Spleen (tissue), 7 donors: ENCODE measurements around the gene VTI1A.

ENCODE experiments used
- POLR2AphosphoS5 ChIP-seq, 3 donors: sonication (generic); formaldehyde crosslinking; IDR thresholded peaks; one replicate each; pipeline ENCODE4 v1.5.1; 2017; ENCODE audit warnings: antibody characterized with exemption in 3 of 3
- TF ChIP-seq, protein P1 (sequence below), 11 experiments: fragments of 200-600 bp in 7 of 11; fragments of 450-650 bp in 4 of 11; sonication (generic) in 4 of 11; IDR thresholded peaks in 8 of 11; conservative IDR thresholded peaks in 3 of 11; 1 replicate in 7 of 11; 2 replicates in 4 of 11; pipeline versions ENCODE4 v1.4.0 to v1.8.0; 2016 to 2021; ENCODE audit warnings: antibody characterized with exemption in 11 of 11, inconsistent platforms in 4 of 11, mild to moderate bottlenecking in 1 of 11
- donor health status: DM: no; HTN: no; CAD: no; lungs with moderate emphysema.
- donor health status: DM: no; HTN: no; CAD: no.
- donor health status: DM: no; HTN: no; CAD: no.

GRCh38 chr10:112658900-112659638 is 212.1 kb downstream of the VTI1A start:
- TF ChIP-seq, protein P1, sequence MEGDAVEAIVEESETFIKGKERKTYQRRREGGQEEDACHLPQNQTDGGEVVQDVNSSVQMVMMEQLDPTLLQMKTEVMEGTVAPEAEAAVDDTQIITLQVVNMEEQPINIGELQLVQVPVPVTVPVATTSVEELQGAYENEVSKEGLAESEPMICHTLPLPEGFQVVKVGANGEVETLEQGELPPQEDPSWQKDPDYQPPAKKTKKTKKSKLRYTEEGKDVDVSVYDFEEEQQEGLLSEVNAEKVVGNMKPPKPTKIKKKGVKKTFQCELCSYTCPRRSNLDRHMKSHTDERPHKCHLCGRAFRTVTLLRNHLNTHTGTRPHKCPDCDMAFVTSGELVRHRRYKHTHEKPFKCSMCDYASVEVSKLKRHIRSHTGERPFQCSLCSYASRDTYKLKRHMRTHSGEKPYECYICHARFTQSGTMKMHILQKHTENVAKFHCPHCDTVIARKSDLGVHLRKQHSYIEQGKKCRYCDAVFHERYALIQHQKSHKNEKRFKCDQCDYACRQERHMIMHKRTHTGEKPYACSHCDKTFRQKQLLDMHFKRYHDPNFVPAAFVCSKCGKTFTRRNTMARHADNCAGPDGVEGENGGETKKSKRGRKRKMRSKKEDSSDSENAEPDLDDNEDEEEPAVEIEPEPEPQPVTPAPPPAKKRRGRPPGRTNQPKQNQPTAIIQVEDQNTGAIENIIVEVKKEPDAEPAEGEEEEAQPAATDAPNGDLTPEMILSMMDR (IDR thresholded peaks at IDR 0.05 in 8 of 11, conservative IDR thresholded peaks at IDR 0.05 in 3 of 11), result no peak
- no peak for TF ChIP-seq POLR2AphosphoS5 (IDR thresholded peaks at IDR 0.05)
